DND-41 (cell line): ENCODE results near the gene STEAP1B.
"Not testable (repeated sequence)": the region's sequence is repeated elsewhere in the genome, so short reads cannot be mapped to it uniquely, and the experiment has no call there.

ENCODE experiments used
- EZH2 ChIP-seq: IDR thresholded peaks from 3 replicates; pipeline ENCODE4 v1.6.1; 2012; ENCODE audit warnings: borderline replicate concordance, low read depth, mild to moderate bottlenecking, moderate library complexity, low read length, inconsistent platforms; ENCODE audit not compliant: severe bottlenecking
- TF ChIP-seq, protein P1 (sequence below): IDR thresholded peaks from 2 replicates; pipeline ENCODE4 v1.5.1; 2012; ENCODE audit warnings: borderline replicate concordance, low read length, moderate library complexity, mild to moderate bottlenecking; ENCODE audit not compliant: poor library complexity, severe bottlenecking; ENCODE audit errors: extremely low read depth

DNA sequence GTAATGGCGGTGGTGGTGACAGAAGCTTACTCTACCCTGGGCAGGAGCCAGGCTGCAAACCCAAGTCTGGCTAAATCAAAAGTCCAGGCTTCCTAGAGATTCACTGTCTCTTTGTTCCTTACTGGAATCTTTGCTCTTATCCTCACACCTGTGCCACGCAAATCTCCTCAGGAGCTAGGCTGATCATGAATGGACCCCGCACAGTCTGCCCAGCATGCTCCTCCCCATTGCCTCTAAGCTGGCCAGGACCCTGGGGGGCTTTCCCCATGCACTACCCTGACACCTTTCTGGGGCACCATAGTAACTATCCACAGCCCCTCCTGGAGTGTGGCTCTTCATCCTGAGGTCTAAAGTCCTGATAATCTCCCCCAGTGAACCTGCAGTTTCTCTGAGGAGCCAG lies 7.3 kb upstream of the STEAP1B start:
- TF ChIP-seq, protein P1, sequence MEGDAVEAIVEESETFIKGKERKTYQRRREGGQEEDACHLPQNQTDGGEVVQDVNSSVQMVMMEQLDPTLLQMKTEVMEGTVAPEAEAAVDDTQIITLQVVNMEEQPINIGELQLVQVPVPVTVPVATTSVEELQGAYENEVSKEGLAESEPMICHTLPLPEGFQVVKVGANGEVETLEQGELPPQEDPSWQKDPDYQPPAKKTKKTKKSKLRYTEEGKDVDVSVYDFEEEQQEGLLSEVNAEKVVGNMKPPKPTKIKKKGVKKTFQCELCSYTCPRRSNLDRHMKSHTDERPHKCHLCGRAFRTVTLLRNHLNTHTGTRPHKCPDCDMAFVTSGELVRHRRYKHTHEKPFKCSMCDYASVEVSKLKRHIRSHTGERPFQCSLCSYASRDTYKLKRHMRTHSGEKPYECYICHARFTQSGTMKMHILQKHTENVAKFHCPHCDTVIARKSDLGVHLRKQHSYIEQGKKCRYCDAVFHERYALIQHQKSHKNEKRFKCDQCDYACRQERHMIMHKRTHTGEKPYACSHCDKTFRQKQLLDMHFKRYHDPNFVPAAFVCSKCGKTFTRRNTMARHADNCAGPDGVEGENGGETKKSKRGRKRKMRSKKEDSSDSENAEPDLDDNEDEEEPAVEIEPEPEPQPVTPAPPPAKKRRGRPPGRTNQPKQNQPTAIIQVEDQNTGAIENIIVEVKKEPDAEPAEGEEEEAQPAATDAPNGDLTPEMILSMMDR: not testable (repeated sequence)
- not testable (repeated sequence) for TF ChIP-seq EZH2
